Ishikawa (cell line): ENCODE data around the gene DIPK1B.

Experiments
- CEBPB ChIP-seq: IDR thresholded peaks from 2 replicates; pipeline ENCODE4 v1.6.1; 2012
- CREB1 ChIP-seq: IDR thresholded peaks from 2 replicates; pipeline ENCODE4 v1.6.1; 2012; ENCODE audit warnings: low read depth
- EGR1 ChIP-seq: IDR thresholded peaks from 2 replicates; pipeline ENCODE4 v1.6.1; 2012
- EP300 ChIP-seq: IDR thresholded peaks from 2 replicates; pipeline ENCODE4 v1.6.1; 2012; ENCODE audit warnings: borderline replicate concordance
- FOXM1 ChIP-seq: IDR thresholded peaks from 2 replicates; pipeline ENCODE4 v1.6.1; 2012; ENCODE audit warnings: low read depth, borderline replicate concordance
- MAX ChIP-seq: IDR thresholded peaks from 2 replicates; pipeline ENCODE4 v1.6.1; 2012
- NFIC ChIP-seq: IDR thresholded peaks from 2 replicates; pipeline ENCODE4 v1.6.1; 2012
- RAD21 ChIP-seq: IDR thresholded peaks from 2 replicates; pipeline ENCODE4 v1.6.1; 2012; ENCODE audit warnings: low read depth
- REST ChIP-seq: IDR thresholded peaks from 2 replicates; pipeline ENCODE4 v1.6.1; 2012; ENCODE audit warnings: low read depth, mild to moderate bottlenecking
- TAF1 ChIP-seq: IDR thresholded peaks from 2 replicates; pipeline ENCODE4 v1.6.1; 2012; ENCODE audit warnings: low read depth, mild to moderate bottlenecking
- TCF12 ChIP-seq: IDR thresholded peaks from 2 replicates; pipeline ENCODE4 v1.6.1; 2012; ENCODE audit warnings: low read depth
- TEAD4 ChIP-seq: IDR thresholded peaks from 2 replicates; pipeline ENCODE4 v1.6.1; 2012
- USF1 ChIP-seq: IDR thresholded peaks from 2 replicates; pipeline ENCODE4 v1.6.1; 2012
- YY1 ChIP-seq: IDR thresholded peaks from 2 replicates; pipeline ENCODE4 v1.6.1; 2012; ENCODE audit warnings: low read depth
- ZBTB7A ChIP-seq: IDR thresholded peaks from 2 replicates; pipeline ENCODE4 v1.6.1; 2012; ENCODE audit warnings: low read depth

The DIPK1B gene

GRCh38 chr9:136700304-136700703, 12.1 kb upstream of the DIPK1B start:
- TF ChIP-seq REST (no peak), RAD21 (no peak), NFIC (no peak), CEBPB (no peak), TCF12 (no peak)

GRCh38 chr9:136700959-136701667, 11.3 kb upstream of the DIPK1B start:
- no peak for TF ChIP-seq CEBPB

- TF ChIP-seq YY1 (no peak), RAD21 (no peak), TCF12 (no peak)
Observed at GRCh38 chr9:136701668-136702053, 10.7 kb upstream of the DIPK1B start.

GRCh38 chr9:136703276-136703860, 9.0 kb upstream of the DIPK1B start:
- TF ChIP-seq EGR1 = no peak
- TF ChIP-seq NFIC = no peak
- TF ChIP-seq EP300 = no peak
- TF ChIP-seq ZBTB7A = no peak
- TF ChIP-seq TAF1 = no peak
- TF ChIP-seq YY1 = no peak
- TF ChIP-seq TEAD4 = no peak
- TF ChIP-seq FOXM1 = no peak
- TF ChIP-seq REST = no peak
- TF ChIP-seq TCF12 = no peak
- no peak for TF ChIP-seq MAX
- no peak for TF ChIP-seq CREB1
- no peak for TF ChIP-seq RAD21
- no peak for TF ChIP-seq USF1
- TF ChIP-seq CEBPB = no peak

- TF ChIP-seq RAD21 (no peak), ZBTB7A (no peak), NFIC (no peak), CREB1 (no peak), EP300 (no peak), MAX (no peak), CEBPB (no peak), TAF1 (no peak), USF1 (no peak), EGR1 (no peak), FOXM1 (no peak), REST (no peak), YY1 (no peak)
Observed at GRCh38 chr9:136705564-136705963, 6.8 kb upstream of the DIPK1B start.
